GM21528 (cell line): ENCODE measurements around the gene CHMP2A.
A peak's percentile ranks its signal among the peaks of the same experiment; 100 is the strongest.
"Not testable (repeated sequence)": the region's sequence is repeated elsewhere in the genome, so short reads cannot be mapped to it uniquely, and the experiment has no call there.

Experiments
- ATAC-seq: cut with Tn5 transposase; IDR thresholded peaks from one replicate; pipeline ENCODE4 v1.9.1; 2021; ENCODE audit warnings: mild to moderate bottlenecking, moderate library complexity; ENCODE audit not compliant: unreplicated experiment, low FRiP score

Gene CHMP2A

GRCh38 chr19:58554494-58555368 lies at the start of gene CHMP2A:
CHMP2A (minus strand) TSS chr19:58555105; CDS start chr19:58554212, 893 bp downstream.
- no peak for ATAC-seq

- no peak for ATAC-seq
Observed at GRCh38 chr19:58586133-58586765, 31.3 kb upstream of the CHMP2A start.

- no peak for ATAC-seq
Observed at GRCh38 chr19:58585442-58586132, 30.7 kb upstream of the CHMP2A start.

GRCh38 chr19:58584498-58585441 lies 29.9 kb upstream of the CHMP2A start:
- ATAC-seq, result no peak

GRCh38 chr19:58582985-58583384 lies 28.1 kb upstream of the CHMP2A start:
- no peak for ATAC-seq

- ATAC-seq, result peak; percentile 49
Observed at GRCh38 chr19:58581227-58582141, 26.6 kb upstream of the CHMP2A start.

GRCh38 chr19:58579473-58580142 lies 24.7 kb upstream of the CHMP2A start:
- ATAC-seq, result no peak

- ATAC-seq, result no peak
Observed at GRCh38 chr19:58578012-58578925, 23.4 kb upstream of the CHMP2A start.

- not testable (repeated sequence) for ATAC-seq
Observed at GRCh38 chr19:58577581-58577980, 22.7 kb upstream of the CHMP2A start.

- ATAC-seq, result peak; percentile 45
Observed at GRCh38 chr19:58575183-58576041, 20.5 kb upstream of the CHMP2A start.

- ATAC-seq, result no peak
Observed at GRCh38 chr19:58573658-58574164, 18.8 kb upstream of the CHMP2A start.

- peak; percentile 61 for ATAC-seq
Observed at GRCh38 chr19:58572818-58573657, 18.1 kb upstream of the CHMP2A start, which contains the start of gene MZF1. MZF1 (minus strand) TSS chr19:58573335; CDS start chr19:58571389, 1,946 bp downstream.

GRCh38 chr19:58572026-58572817 lies 17.3 kb upstream of the CHMP2A start:
- no peak for ATAC-seq

- no peak for ATAC-seq
Observed at GRCh38 chr19:58571575-58571947, 16.7 kb upstream of the CHMP2A start.
